Suprapubic skin (tissue), 3 donors: ENCODE results near the gene SUCLG1.

Source experiments
- POLR2A ChIP-seq, 2 donors: fragments of 450-650 bp; IDR thresholded peaks; one replicate each; pipeline ENCODE4 v1.6.1; 2017; ENCODE audit warnings: antibody characterized with exemption in 2 of 2, mild to moderate bottlenecking in 2 of 2, moderate library complexity in 2 of 2
- TF ChIP-seq, protein P1 (sequence below), 2 donors: fragments of 200-600 bp in 1 of 2; fragments of 450-650 bp in 1 of 2; sonication (generic) in 1 of 2; IDR thresholded peaks; one replicate each; pipeline ENCODE4 v1.5.1; 2016 to 2019; ENCODE audit warnings: antibody characterized with exemption in 2 of 2, mild to moderate bottlenecking in 1 of 2, moderate library complexity in 1 of 2

DNA sequence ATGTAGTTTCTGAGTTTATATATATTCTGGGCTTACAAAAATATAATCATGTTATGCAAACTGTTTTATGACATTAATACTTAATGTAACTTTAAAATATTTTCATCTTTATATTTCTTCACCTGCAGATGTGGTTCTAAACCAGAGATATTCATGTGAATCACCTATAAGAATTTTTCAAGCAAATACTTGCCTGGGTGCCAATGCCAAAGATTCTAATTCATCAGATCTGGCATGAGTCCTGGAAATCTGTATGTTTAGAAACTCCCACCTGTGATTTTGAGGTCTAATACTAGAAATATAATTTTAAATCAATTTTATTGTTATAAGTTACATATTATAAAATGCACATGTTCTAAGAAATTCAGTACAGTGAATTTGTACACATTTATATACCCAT, 37.3 kb upstream of the SUCLG1 start:
- TF ChIP-seq, protein P1, sequence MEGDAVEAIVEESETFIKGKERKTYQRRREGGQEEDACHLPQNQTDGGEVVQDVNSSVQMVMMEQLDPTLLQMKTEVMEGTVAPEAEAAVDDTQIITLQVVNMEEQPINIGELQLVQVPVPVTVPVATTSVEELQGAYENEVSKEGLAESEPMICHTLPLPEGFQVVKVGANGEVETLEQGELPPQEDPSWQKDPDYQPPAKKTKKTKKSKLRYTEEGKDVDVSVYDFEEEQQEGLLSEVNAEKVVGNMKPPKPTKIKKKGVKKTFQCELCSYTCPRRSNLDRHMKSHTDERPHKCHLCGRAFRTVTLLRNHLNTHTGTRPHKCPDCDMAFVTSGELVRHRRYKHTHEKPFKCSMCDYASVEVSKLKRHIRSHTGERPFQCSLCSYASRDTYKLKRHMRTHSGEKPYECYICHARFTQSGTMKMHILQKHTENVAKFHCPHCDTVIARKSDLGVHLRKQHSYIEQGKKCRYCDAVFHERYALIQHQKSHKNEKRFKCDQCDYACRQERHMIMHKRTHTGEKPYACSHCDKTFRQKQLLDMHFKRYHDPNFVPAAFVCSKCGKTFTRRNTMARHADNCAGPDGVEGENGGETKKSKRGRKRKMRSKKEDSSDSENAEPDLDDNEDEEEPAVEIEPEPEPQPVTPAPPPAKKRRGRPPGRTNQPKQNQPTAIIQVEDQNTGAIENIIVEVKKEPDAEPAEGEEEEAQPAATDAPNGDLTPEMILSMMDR (IDR thresholded peaks at IDR 0.05), result no peak
- no peak for TF ChIP-seq POLR2A (IDR thresholded peaks at IDR 0.05)
